ENCODE measurements around the gene XRN2.

DNA sequence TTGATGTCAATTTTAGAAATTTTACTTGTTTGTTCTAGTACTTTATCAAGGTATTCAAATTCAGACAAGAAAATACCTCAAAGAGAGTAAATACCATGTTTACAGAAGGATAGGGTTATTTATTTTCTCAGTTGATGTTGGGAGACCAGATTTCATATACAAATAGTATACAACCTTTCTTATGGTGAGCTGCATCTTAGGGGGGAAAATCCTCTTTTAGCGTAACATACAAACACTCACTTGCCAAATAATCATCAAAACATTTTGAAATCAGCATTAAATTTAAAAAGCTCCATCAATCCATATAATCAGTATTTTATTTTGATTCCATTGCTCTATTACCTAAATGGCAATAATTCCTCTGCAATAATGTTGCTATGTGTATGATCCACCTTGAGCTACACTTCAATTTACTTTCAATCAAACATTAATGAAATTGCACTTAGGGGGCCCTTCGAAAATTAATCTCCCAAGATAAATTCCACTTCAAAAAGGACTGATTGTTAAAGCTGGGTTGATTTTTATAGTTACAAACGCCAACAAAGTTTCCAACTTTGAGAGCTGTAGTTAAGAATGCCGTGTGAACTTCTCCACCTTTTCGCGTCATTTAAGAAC is 92.0 kb downstream of the XRN2 start:
- TF ChIP-seq, protein P1, sequence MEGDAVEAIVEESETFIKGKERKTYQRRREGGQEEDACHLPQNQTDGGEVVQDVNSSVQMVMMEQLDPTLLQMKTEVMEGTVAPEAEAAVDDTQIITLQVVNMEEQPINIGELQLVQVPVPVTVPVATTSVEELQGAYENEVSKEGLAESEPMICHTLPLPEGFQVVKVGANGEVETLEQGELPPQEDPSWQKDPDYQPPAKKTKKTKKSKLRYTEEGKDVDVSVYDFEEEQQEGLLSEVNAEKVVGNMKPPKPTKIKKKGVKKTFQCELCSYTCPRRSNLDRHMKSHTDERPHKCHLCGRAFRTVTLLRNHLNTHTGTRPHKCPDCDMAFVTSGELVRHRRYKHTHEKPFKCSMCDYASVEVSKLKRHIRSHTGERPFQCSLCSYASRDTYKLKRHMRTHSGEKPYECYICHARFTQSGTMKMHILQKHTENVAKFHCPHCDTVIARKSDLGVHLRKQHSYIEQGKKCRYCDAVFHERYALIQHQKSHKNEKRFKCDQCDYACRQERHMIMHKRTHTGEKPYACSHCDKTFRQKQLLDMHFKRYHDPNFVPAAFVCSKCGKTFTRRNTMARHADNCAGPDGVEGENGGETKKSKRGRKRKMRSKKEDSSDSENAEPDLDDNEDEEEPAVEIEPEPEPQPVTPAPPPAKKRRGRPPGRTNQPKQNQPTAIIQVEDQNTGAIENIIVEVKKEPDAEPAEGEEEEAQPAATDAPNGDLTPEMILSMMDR (conservative IDR thresholded peaks at IDR 0.05; ENCODE audit: low read depth, low read length), result no peak
- TF ChIP-seq EZH2phosphoT487 (IDR thresholded peaks at IDR 0.05; ENCODE audit: borderline replicate concordance, low read length), result no peak

Measured in PC-3 (cell line).